Hematopoietic multipotent progenitor cell treated with erythropoietin and hydrocortisone succinate and interleukin-3 and kit ligand, for 6 days (in vitro differentiated cells): ENCODE data around the gene LEPR.
"Not testable (repeated sequence)": the region's sequence is repeated elsewhere in the genome, so short reads cannot be mapped to it uniquely, and the experiment has no call there.

Experiments
- DNase-seq: peaks from one replicate; pipeline ENCODE4 v3.0.0-alpha.2; 2015

The LEPR gene

GRCh38 chr1:65420590-65421350 is at the start of gene LEPR, which contains the start of gene LEPROT:
TSS of gene LEPR (plus strand) at chr1:65420668. CDS start at chr1:65565566, 144,898 bp downstream.
TSS of gene LEPROT (plus strand) at chr1:65420668. CDS start at chr1:65420725, 57 bp downstream.
- no peak for DNase-seq

DNA sequence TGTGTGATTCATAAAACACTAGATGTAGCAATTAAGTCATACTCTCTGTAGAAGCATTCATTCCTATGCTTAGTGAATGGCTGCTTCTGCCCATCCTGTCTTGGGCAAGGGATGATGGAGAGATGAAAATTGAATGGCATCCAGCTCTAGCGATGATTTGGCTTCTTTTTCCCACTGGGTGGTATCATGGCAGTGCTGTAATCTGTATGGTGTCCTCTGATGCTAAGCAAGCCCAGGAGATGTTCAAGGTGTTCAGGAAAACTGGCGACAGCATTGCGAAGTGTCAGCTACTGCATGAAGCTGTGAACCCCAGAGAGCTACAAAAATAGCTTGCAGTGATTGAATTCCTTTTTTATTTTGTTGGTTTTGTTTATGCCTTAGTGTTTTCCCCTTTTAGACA is 48.9 kb upstream of the LEPR start:
- DNase-seq = no peak

DNA sequence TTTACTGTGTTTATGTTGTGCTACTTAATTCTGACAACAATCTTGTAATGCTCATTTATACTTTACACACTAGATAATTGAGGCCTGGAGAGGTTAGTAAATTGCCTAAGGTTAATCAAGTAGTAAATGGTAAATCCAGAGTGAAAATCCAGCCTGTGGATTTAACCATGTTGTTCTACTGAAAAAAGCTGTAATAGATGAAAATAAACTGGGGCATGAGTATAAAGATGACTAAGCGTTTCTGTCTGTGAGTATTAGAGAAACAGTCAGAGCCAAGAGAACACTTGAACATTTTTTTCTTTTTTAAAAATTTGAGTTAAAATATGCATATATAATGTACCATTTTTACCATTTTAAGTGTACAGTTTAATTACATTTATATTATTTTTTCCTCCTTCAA is 47.9 kb upstream of the LEPR start:
- peak; percentile 59 for DNase-seq

DNA sequence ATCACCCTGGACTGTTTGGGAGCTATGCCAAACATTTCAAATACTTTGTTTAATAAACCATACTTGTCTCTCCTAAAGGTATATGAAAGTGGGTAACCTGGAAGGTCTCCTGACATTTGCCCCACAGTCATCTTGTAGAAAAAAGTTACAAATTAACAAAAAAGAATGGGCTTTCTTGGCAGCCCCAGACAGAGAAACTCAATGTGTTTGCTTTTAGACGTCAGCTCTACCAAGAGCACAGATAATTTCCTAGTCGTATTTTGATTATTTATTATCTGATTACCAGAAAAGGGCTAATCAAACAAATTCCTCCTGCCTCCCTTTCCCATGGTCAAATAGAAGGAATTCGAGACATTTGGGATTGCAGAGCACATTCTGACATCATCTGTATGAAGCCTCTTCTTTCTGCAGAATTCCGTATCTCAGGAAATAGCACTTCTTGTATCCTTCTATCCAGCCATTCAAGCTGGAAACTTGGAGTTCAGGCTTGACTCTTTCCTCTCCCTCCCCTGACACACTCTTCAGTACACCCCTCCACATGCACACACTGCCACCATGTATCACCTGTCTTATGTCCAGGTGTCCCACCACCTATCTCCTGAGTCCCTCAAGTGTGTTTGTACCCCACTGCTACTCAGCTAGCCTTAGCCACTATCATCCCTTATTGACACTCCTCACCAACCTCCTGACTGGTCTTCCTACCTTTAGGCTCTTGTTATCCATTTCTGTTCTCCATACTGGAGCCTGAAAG is 42.8 kb upstream of the LEPR start:
- no peak for DNase-seq

DNA sequence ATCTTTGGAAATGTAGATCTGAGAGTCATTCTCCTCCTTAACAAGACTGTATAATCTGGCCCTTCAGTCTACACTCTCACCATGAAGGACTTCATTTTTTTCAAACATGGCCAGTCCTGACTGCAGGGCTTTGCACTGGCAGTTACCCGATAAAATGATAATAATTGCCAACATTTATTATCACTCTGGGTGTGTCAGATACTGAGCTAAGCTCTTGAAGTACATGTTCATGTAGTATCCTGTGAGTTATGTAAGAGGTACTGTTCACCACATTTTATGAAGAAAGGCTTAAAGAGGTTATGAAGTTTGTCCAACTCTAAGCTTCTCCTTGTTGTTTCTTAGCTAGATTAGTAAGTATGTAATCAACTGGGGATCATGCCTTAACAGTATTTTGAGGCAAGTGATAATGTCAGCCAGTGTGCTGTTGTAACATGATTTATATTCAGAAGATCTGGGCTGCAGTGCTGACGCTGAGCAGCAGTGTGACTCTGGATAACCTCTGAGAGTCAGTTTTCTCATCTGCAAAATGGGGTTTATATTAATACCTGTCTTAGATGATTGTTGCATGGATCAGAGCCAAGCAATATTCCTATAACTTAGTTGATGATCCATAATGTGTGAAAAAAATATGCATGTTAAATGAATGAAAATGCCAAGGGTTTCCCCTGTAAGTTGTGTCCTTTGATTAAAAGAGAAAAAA is 42.1 kb upstream of the LEPR start:
- DNase-seq = peak; percentile 78

DNA sequence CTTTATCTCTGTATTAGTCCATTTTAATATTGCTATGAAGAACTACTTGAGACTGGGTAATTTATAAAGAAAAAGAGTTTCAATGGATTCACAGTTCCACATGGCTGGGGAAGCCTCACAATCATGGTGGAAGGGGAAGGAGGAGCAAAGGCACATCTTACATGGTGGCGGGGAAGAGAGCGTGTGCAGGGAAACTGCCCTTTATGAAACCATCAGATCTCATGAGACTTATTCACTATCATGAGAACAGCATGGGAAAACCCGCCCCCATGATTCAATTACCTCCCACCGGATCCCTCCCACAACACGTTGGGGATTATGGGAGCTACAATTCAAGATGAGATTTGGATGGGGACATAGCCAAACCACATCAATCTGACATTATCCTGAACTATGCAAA is 36.0 kb upstream of the LEPR start:
- DNase-seq = not testable (repeated sequence)

DNA sequence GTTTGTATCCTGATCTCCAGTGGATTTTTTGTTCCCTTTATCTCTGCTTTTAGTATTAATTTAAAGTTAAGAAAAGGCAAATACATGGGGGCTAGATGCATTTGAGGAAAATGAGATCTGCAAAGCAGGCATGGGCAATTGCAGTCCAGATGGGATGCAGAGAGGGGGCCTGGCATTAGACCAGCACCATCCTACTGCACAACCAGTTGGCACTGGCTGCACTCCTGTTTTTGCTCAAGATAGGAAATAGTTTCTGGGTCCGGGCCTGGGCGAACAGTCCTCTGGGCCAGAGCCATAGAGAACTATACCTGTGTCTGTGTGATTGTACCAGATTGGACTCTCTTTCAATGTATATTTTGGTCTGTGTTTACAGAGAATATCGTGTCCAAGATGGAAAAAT is 34.0 kb upstream of the LEPR start:
- DNase-seq = no peak

GRCh38 chr1:65387821-65388220 is 32.6 kb upstream of the LEPR start:
- no peak for DNase-seq

GRCh38 chr1:65388908-65389695 is 31.4 kb upstream of the LEPR start:
- no peak for DNase-seq

DNA sequence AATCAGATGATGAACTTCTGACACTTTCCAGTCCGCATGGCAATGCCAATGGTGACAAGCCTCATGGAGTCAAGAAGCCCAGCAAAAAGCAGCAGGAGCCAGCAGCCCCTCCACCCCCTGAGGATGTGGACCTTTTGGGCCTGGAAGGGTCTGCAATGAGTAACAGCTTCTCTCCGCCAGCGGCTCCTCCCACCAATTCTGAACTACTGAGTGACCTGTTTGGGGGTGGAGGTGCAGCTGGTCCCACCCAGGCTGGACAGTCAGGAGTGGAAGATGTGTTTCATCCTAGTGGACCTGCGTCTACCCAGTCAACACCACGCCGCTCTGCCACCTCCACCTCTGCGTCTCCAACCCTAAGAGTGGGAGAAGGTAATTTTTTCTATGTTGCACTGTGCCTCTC is 28.0 kb upstream of the LEPR start:
- no peak for DNase-seq

GRCh38 chr1:65393347-65393746 is 27.1 kb upstream of the LEPR start:
- DNase-seq = no peak

DNA sequence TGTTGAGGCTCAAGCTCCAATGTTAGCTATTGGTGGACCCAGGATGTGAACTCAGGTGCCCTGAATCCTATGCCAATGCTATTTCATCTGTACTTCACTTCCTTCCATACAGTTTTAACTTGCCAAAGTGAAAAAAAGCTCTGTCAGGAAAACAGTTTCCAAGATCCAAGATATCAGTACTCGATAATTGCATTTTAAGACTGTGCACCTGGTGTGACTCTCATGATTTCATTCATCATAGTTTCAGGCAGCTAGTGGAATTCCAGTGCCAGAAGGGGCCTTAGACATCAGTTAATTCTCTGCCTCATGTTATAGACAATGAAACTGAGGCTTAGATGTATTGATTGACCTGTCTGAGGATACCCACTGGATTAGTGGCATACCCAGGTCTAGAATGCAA is 26.5 kb upstream of the LEPR start:
- no peak for DNase-seq

DNA sequence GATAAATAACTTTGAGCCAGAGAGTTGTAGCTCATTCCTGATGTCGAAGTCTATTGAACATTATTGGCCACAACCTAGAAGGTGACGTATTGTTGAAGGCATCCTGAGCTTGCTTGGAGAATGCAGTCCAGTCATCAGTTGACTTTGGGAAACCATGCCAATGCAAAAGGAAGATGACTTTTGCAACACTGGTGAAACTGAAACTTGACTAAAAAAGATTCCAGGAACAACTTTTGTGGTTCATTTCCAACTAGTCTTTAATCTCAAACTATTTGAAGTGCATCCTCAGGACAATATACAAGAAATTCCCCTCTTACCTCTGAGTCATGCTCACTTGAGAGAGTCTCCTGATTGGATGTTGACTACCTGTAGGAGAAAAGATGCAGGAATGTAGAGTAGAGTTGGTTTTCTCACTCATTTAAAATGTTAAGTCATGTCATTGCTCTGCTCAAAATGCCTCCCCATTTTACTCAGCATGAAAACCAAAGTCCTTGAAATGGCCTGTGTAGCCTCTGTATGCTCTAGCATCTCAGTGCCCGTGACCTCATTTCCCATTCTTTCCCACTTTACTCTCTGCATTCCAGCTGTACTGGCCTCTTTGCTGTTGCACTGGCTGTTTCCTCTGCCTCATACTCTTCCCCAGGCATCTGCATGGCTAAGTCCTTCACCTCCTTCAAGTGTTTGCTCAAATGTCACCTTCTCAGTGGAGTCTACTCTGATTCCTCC is 24.4 kb upstream of the LEPR start:
- DNase-seq = no peak

- no peak for DNase-seq
Observed at GRCh38 chr1:65398083-65398482, 22.4 kb upstream of the LEPR start.

GRCh38 chr1:65399003-65399402 is 21.5 kb upstream of the LEPR start:
- DNase-seq = no peak

GRCh38 chr1:65401612-65402011 is 18.9 kb upstream of the LEPR start:
- DNase-seq = no peak

DNA sequence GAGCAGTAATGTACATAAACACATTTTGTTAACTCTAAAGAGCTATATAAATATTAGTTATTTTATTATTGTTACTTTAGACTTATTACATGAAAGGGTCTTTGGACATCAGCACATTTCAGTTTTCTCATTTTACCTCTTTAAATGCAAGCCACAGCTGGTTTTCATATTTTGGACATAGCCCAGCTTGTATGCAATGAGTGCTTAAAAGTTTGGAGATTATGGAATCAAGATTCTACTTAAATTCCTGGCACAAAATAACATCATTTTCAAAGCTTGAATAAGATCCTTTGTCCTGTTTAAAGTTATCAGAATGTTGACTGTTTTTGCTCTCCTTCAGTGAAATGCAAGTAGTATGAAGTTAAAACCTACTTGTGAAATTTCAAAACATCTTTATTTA is 15.5 kb upstream of the LEPR start:
- DNase-seq = no peak

DNA sequence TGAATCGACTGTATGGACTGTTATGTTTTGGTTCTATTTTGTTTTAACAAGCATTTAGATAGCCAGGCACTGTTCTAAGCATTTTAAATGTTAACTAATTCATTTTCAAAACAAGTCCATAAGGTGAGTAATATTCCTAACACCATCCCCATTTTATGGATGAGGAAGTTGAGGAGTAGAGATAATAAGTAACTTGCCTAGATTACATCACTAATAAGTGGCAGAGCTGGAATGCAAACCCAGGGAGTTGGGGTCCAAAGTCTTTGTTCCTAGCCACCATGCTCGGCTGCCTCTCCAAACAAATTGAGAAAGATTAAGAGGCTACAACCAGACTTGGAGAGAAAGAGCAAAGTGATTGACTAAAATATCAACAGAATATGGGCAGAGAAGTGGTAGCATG is 12.6 kb upstream of the LEPR start:
- no peak for DNase-seq

DNA sequence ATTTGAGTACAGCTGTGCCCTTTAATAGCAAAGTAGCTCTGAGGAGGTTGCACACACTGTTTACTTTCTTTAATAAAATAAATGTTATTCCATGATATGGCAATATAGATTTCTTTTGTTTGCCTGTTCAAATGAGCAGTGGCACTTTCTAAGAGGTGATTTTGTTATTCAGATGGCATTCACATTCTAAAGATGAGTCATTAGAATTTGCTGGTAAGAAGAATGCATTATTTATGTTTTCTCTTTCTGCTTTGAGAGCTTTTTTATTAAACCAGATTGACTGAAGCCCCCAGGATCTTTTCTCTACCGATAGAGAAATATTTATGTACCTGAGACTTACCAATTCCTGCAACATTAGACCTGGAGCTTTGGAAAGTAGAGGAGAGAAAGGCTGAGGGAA is 11.2 kb upstream of the LEPR start:
- no peak for DNase-seq

- no peak for DNase-seq
Observed at GRCh38 chr1:65409816-65410326, 10.6 kb upstream of the LEPR start.

- peak; percentile 93 for DNase-seq
Observed at GRCh38 chr1:65412256-65412983, 8.0 kb upstream of the LEPR start.
